Raji (cell line): ENCODE data around the gene DPEP2NB.

ENCODE experiments used
- POLR2A ChIP-seq: IDR thresholded peaks from 2 replicates; pipeline ENCODE4 v1.6.1; 2011; ENCODE audit warnings: low read depth, low read length, control low read depth; ENCODE audit not compliant: insufficient read depth

The DPEP2NB gene

DNA sequence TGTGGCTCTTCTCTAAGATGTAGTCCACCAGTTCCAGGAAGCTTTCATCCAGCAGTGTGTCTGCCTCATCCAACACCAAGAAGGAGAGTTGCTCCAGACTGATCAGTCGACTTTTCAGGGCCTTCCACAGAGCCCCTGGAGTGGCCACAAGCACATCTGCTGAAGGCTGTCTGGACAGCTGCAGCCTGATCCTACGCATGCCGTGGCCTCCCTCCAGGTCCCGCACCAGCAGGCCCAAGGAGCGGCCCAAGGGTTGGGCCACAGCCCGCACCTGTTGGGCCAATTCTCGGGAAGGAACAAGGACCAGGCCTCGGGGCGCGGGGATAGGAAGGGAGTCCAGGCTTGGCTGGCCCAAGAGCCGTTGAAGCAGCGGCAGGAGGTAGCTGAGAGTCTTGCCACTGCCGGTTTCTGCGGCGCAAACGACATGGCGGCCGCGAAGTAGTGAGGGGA, 6.6 kb upstream of the DPEP2NB start:
- no peak for TF ChIP-seq POLR2A

DNA sequence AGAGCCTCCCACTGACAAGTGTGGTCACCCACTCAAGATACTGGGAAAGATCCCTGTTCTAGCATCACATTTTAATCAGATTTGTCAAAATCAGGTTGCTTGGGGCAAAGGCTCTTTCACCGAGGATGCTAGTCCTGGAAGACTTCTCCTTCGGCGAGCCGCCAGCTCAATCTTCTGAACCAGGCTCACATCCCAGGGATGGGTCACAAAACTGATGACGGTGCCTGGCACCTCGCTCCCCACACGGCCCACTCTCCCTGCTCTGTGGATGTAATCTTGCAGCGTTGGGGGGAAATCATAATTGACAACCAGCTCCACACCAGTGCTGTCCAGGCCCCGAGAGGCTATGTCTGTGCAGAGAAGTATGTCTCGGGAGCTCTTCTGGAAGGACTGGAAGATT, 5.8 kb upstream of the DPEP2NB start:
- no peak for TF ChIP-seq POLR2A

DNA sequence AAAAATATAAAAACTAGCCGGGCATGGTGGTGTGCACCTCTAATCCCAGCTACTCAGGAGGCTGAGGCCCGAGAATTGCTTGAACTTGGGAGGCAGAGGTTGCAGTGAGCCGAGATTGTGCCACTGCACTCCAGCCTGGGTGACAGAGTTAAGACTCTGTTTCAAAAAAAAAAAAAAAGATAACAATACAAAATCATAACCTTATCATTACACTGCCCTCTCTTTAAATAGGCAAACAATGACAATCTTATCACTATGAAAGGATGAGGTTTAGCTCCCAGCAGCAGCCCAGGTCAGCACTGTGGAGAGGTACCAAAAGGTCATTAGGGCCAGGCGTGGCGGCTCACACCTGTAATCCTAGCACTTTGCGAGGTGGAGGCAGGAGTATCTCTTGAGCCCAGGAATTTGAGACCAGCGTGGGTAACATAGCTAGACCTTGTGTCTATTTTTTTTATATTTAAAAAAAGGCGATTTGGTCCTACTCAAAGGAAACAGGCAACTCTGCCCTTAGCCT, 3.5 kb upstream of the DPEP2NB start:
- TF ChIP-seq POLR2A = no peak

DNA sequence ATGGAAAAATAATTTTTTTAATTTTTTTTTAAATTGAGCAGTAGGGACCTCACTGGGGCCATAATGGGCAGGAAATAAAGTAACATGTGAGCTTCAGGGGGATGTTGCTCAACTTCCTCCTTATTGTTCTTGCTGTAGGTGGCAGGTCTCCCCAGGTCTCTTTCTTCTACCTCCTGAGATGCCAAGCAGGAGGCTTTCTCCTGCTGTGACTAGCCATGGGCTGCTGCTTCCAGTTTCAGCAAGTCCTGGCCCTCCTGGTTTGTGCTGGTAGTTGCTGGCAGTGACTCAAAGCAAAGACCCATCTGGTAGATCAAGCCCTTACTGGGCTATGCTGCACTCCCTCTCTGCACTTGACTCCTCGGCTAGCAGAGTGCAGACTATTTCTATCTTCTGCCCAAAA, 2.3 kb downstream of the DPEP2NB start:
- no peak for TF ChIP-seq POLR2A

DNA sequence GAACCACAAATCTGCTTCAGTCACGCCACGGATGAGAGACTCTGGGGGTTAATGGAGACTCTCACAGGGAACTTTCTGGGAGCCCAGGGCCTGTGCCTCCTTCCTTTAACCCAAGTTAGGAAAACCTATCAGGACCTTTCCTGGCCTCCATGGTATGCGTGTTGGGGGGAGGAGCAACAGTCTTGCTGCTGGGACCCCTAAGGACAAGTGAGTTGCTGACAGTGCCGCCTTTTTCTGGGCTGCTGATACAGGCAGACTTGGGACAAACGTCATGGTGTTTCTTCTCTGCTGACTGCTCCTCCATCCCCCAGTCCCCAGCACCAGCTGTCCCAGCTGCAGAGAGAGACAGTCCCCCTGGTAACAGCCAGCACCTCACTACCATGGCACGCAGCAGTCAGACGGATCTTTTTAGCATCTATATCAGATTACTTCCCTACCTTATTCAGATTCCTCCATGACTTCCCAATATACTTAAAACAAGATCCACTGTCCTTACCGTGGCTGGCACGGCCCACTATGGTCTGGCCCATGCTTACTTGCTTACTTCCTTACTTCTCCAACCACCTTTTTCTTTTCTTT, 6.5 kb downstream of the DPEP2NB start:
- no peak for TF ChIP-seq POLR2A

DNA sequence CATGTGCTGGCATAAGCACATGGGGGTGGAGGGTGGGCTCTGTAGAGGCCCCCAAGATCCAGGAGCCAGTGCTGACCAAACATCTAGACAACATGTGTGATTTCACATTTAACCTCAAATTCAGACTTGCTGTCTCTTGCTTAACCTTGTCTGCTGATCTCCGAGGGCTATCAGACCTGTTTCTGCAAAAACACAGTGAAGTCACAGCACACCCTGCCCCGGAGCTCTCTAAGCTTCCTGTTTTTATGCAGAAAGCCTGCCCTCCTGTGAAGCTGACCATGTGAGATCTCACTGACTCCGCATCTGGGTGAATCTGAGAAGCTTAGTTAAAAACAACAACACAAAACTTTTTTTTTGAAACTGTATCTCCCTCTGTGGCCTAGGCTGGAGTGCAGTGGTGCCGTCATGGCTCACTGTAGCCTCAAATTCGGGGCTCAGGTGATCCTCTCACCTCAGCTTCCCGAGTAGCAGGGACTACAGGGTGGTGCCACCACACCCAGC, 9.9 kb downstream of the DPEP2NB start:
- TF ChIP-seq POLR2A = peak; percentile 52; the same call in 1 of the 2 replicates

DNA sequence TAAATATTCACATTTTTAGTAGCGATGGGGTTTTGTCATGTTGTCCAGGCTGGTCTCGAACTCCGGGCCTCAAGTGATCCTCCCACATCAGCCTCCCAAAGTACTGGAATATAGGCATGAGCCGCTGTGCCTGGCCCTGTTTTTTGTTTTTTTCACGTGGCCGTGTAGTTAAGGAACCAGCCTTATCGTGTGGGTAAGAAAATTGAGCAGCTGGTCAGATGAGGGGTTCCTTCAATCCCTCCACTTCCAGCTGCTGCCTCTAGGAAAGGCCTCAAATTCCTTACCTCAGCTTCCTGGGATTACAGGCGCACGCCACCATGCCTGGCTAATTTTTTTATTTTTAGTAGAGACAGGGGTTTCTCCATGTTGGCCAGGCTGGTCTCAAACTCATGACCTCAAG, 10.5 kb downstream of the DPEP2NB start:
- TF ChIP-seq POLR2A = no peak

DNA sequence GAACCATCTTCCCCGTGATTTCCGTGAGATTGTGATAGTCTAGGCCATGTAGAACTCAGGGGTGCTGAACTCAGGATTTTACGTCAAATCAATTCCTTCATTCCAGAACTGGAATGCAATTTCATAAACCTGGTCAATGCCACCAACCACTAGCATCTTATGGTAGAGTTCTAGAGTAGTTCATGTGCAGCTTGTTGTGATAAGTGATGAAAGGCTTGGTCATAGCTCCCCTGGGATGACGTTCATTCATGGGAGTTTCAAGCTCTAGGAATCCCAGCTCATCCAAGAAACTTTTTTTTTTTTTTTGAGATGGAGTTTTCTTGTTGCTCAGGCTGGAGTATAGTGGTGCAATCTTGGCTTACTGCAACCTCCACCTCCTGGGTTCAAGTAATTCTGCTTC, 12.7 kb downstream of the DPEP2NB start:
- no peak for TF ChIP-seq POLR2A

DNA sequence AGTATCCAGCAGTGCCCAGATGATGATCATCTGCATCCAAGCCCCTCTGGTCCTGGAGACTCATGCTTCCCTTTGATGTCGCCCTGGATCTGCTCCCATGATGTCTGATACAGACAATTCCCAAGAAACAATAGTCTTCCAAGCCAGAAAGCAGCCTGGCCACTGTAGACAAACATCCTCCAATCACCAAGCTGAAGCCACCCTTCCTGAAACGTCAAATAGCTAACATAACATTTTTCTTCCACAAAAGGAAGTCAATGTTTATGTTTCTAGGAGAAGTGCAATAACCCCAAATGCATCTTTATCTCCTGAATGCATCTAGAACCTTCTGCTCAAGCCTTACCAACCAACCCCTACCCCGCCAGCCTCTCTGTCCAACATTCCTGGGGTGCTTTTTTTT, 15.3 kb downstream of the DPEP2NB start:
- no peak for TF ChIP-seq POLR2A

DNA sequence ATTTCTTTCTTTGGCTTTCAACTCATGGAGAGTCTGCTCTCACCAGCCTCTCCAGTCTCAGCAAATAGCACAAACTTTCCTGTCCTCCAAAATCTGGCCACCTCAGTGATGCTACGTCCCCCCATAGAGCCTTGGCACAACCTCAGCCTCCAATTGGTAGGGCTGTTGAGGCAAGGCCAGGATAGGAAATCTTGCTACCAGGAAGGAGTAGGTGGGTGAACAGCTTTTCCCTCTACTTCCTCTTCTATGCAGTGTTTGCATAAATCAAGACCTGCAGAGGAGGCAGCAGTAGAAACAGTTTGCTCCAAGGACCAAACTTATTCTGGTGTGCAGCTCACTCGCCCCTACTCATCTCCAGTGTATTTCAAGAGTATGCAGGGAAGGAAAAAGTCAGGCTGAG, 15.7 kb downstream of the DPEP2NB start:
- peak; percentile 71 for TF ChIP-seq POLR2A

DNA sequence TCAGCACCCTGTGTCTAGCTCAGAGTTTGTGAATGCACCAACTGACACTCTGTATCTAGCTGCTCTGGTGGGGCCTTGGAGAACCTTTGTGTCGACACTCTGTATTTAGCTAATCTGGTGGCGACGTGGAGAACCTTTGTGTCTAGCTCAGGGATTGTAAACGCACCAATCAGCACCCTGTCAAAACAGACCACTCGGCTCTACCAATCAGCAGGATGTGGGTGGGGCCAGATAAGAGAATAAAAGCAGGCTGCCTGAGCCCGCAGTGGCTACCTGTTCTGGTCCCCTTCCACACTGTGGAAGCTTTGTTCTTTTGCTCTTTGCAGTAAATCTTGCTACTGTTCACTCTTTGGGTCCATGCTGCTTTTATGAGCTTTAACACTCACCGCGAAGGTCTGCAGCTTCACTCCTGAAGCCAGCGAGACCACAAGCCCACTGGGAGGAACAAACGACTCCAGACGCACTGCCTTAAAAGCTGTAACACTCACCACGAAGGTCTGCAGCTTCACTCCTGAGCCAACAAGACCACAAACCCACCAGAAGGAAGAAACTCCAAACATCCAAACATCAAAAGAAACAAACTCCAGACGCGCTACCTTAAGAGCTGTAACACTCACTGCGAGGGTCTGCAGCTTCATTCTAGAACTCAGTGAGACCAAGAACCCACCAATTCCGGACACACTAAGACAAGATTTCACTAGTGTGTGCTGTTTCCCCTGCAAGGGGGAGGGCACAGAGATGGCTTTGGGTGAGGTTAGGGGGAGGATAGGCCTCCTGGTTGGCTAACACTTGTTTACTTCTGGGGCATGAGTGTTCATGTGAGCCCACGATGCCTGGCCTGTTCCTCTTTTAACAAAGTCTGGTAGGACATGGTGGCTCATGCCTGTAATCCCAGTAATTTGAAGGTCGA, 16.7 kb downstream of the DPEP2NB start, which contains the start of gene DPEP2:
TSS of gene DPEP2 (minus strand) at position 706 of the 910 bp plus-strand sequence. CDS start 6,272 bp downstream, outside the sequence.
- TF ChIP-seq POLR2A = peak; percentile 56

DNA sequence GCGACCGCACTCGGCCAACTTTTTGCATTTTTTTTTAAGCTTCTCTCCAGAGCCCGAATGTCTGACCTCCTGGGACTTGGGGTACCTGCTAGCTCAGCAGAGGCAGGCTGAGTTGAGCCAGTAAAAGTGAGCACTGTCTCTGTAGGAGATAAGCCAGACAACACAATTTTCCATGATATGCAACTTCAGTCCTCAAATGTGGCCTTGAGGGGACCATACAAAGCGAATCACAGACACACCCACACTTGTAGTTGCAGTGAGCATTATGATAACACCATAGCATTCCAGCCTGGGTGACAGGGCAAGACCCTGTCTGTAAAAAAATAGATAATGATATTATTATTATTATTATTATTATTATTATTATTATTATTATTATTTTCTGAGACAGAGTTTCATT, 19.0 kb downstream of the DPEP2NB start:
- no peak for TF ChIP-seq POLR2A

DNA sequence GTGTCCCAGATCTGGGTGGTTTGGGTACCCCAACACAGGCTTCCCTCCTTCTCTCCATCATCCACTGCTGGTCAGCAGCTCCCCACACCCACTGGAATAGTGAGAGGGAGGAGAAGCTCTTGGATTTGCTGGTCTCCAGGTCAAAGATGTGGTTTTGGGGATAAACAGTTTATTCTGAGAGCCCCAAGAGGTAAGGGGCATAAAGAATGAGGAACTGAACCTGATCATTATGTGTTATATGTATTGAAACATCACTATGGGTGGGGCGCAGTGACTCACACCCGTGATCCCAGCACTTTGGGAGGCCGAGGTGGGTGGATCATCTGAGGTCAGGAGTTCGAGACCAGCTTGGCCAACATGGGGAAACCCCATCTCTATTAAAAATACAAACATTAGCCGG, 20.3 kb downstream of the DPEP2NB start:
- TF ChIP-seq POLR2A = no peak

DNA sequence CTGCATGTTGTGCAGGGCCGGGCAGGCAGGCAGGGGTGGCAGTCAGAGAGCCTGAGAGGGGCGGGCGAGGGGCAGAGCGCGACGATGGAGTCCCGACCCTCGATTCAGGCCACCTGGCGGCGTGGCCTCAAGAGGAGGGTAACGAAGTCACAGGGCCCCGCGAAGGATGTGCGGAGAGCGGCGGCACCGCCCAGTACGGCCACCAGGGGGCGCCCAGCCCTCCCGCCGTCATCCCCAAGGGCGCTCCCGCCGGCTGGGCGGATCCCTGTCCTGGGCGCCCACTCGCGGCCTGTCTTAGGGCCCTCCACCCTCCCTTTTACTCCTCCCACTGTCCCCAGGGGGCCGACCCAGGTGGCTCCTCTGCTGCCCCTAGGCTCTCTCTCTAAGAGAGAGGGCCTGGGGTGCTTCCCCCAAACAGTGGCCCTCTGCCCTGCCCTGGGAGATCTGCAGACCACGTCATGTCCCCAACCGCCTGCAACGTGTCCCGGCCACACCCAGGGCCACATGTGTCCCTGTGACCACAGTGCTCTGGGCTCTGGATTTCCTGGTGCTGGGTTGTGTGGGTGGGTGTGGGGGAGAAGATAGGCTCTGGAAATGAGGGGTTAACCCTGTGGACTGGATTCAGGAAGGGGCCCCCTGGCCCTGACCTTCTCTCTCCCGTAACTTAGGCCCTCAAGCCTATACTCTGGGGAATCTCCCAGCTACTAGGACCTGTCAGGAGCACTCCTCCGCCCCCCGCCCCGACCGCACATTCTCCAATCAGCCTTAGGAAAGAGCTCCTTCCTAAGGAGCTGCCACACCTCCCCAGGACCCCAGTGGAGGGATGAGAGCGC, 22.3 kb downstream of the DPEP2NB start:
- peak; percentile 39 for TF ChIP-seq POLR2A

DNA sequence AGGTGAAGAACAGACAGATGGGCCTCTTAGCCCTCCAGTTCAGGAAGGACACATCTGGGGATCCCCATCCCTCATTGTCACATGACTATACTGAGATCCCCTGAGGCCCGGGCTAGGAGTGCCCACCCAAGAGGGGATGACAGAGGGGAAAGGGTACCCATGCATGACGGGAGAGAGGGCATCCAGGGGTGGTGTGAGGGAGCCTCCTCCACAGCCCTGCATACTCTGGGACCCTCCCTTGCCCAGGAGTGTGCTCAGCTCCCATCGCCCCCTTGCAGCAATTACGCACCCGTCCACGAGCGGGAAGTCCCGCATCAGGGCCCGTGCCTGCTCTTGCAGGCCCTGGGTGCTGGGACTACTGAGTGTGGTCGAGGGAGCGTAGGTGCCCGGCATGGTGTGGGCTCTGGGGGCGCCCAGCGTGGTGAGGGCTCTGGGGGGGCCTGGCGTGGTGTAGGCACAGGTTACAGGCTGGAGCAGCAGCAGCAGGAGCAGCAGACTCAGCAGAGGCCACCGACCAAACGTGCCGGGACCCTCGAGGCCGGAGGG, 23.0 kb downstream of the DPEP2NB start:
- TF ChIP-seq POLR2A = no peak; the same call in 1 of the 2 replicates

DNA sequence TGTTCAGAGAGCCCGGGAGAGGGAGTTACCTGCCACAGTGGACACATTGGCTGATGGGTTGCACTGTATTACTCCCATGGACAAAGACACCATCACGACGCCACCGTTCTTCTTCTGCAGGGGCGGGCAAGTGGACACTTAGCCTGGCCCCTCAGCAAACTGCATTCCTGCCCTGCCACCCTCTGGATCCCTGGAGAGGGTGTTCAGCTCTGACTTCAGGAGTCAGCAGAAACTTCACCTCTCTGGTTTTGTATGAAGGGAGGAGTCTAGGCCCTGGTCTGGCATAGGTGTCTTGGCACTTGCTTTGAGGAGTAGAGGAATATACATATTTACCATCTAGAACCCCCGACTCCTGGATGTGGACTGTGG, 25.7 kb downstream of the DPEP2NB start:
- no peak for TF ChIP-seq POLR2A
